GM12878 (cell line): Measurements from ENCODE around the gene WDR72. TPM values are rescaled to one million over a fixed set of nuclear protein-coding genes. Genes with fewer than 3 reads are reported as not detected.

ENCODE experiments used
- ATAC-seq: fragments of 200-7000 bp; cut with Tn5 transposase; 3 replicates; pipeline ENCODE4 v1.9.1; 2020; ENCODE audit warnings: mild to moderate bottlenecking, moderate library complexity
- BruUV-seq: library from RNA; stranded (reverse); fragments of 400-500 nt; replicated peaks from 2 replicates; lab custom pipeline; 2021; lab: Mats Ljungman, UMichigan
- CTCF ChIA-PET: fragments of 300-600 bp; sonication (Branson Sonifier 250); formaldehyde crosslinking; extraction: SDS; loops from one replicate; lab custom pipeline; 2021; ENCODE audit warnings: inconsistent platforms; lab: Yijun Ruan, JAX
- POLR2A ChIA-PET: fragments of 350-600 bp; formaldehyde crosslinking; extraction: SDS; loops from one replicate; lab custom pipeline; 2021; ENCODE audit warnings: inconsistent platforms; lab: Charles Lee
- RAD21 ChIA-PET: fragments of 300-600 bp; sonication (Branson Sonifier 250); formaldehyde crosslinking; loops from one replicate; lab custom pipeline; 2023; ENCODE audit warnings: antibody characterized with exemption; ENCODE audit not compliant: unreplicated experiment; lab: Charles Lee
- SMC1A ChIA-PET: fragments of 300-600 bp; sonication (Branson Sonifier 250); formaldehyde crosslinking; loops from one replicate; lab custom pipeline; 2023; ENCODE audit not compliant: unreplicated experiment, uncharacterized antibody; lab: Charles Lee
- DNase-seq: peaks from one replicate; pipeline ENCODE4 v3.0.0-alpha.2; 2011; ENCODE audit warnings: low read depth, low spot score
- FAIRE-seq: peaks from 3 replicates; lab custom pipeline; 2011; peaks lifted over from hg19 to GRCh38; lab: Jason Lieb, UNC
- H2AFZ ChIP-seq: 2 replicates; pipeline ENCODE4 v1.6.0; 2011; ENCODE audit warnings: low read depth, low read length, control low read depth; ENCODE audit not compliant: control insufficient read depth
- H3K27ac ChIP-seq: 2 replicates; pipeline ENCODE4 v1.5.1; 2011; ENCODE audit warnings: control low read depth; ENCODE audit not compliant: control insufficient read depth, insufficient read depth
- H3K27me3 ChIP-seq, 2 experiments: replicated peaks in 1 of 2; 2 replicates each; pipeline versions ENCODE4 v1.6.0 to v1.6.1; 2011; ENCODE audit warnings: low read length in 1 of 2; ENCODE audit not compliant: control insufficient read depth in 2 of 2, insufficient read depth in 2 of 2
- H3K36me3 ChIP-seq, 2 experiments: 2 replicates each; pipeline ENCODE4 v1.5.1; 2011; ENCODE audit warnings: low read length in 1 of 2; ENCODE audit not compliant: control insufficient read depth in 2 of 2, insufficient read depth in 2 of 2
- H3K4me1 ChIP-seq: 2 replicates; pipeline ENCODE4 v1.6.1; 2011; ENCODE audit warnings: mild to moderate bottlenecking, low read length, moderate library complexity, mixed read lengths; ENCODE audit not compliant: control insufficient read depth, insufficient read depth
- H3K4me2 ChIP-seq: 2 replicates; pipeline ENCODE4 v1.6.0; 2011; ENCODE audit warnings: control low read depth; ENCODE audit not compliant: control insufficient read depth, insufficient read depth
- H3K4me3 ChIP-seq: fragments of 200-600 bp; sonication (generic); 2 replicates; pipeline ENCODE4 v1.5.1; 2016
- H3K79me2 ChIP-seq: 2 replicates; pipeline ENCODE4 v1.6.0; 2011; ENCODE audit warnings: low read length; ENCODE audit not compliant: control insufficient read depth, insufficient read depth
- H3K9ac ChIP-seq: 2 replicates; pipeline ENCODE4 v1.8.0; 2011; ENCODE audit warnings: low read length, control low read depth, mixed read lengths; ENCODE audit not compliant: control insufficient read depth, insufficient read depth
- H3K9me3 ChIP-seq: replicated peaks from 3 replicates; pipeline ENCODE4 v1.5.1; 2011; ENCODE audit warnings: mild to moderate bottlenecking, low read length; ENCODE audit not compliant: control insufficient read depth, insufficient read depth
- H4K20me1 ChIP-seq: 2 replicates; pipeline ENCODE4 v1.6.0; 2011; ENCODE audit not compliant: control insufficient read depth, insufficient read depth
- FOS ChIP-seq: IDR thresholded peaks from 3 replicates; pipeline ENCODE4 v1.6.1; 2011; ENCODE audit warnings: borderline replicate concordance; ENCODE audit not compliant: insufficient read length; ENCODE audit errors: extremely low read depth
- FOXM1 ChIP-seq: IDR thresholded peaks from 2 replicates; pipeline ENCODE4 v1.6.1; 2012; ENCODE audit warnings: low read depth, mild to moderate bottlenecking, inconsistent platforms, low read length, moderate library complexity
- GATAD2B ChIP-seq: fragments of 450-650 bp; conservative IDR thresholded peaks from 2 replicates; pipeline ENCODE4 v1.6.1; 2017; ENCODE audit warnings: low read depth, mild to moderate bottlenecking, moderate library complexity
- HDAC6 ChIP-seq: fragments of 200-600 bp; sonication (generic); IDR thresholded peaks from one replicate; pipeline ENCODE4 v1.8.0; 2017; ENCODE audit warnings: antibody characterized with exemption; ENCODE audit not compliant: unreplicated experiment
- MTA3 ChIP-seq: IDR thresholded peaks from 2 replicates; pipeline ENCODE4 v1.6.1; 2012; ENCODE audit warnings: low read length, inconsistent platforms, borderline replicate concordance
- NFYB ChIP-seq: IDR thresholded peaks from 2 replicates; pipeline ENCODE4 v1.6.1; 2011; ENCODE audit warnings: low read depth, mild to moderate bottlenecking, low read length, improper control_type of control experiment, moderate library complexity; ENCODE audit not compliant: insufficient read depth
- NR2F1 ChIP-seq: fragments of 450-650 bp; conservative IDR thresholded peaks from 2 replicates; pipeline ENCODE4 v1.6.1; 2017; ENCODE audit warnings: mild to moderate bottlenecking
- WGBS: methylation state at CpG from one replicate; pipeline ENCODE4 v1.1.6; 2016; ENCODE audit warnings: low lambda C conversion rate; ENCODE audit not compliant: insufficient replicate concordance, insufficient coverage; ENCODE audit errors: missing lambda C conversion rate; 5-methylcytosine and 5-hydroxymethylcytosine counted together
- in situ Hi-C: fragments of 300-500 bp; cut with MboI; formaldehyde crosslinking; loops from 9 replicates; pipeline ENCODE4 v1.14.3; 2018; ENCODE audit warnings: mixed read lengths
- intact Hi-C: fragments of 100-400 bp; cut with micrococcal nuclease; formaldehyde crosslinking; loops from one replicate; pipeline ENCODE4 v1.14.2; 2022; ENCODE audit not compliant: unreplicated experiment
- polyA plus RNA-seq, 11 experiments: library from polyadenylated mRNA; depleted of rRNA in 4 of 11; unstranded in 6 of 11; stranded (reverse) in 5 of 11; fragments of >200 nt; fragmentation: Nextera tagmentation in 4 of 11; fragmentation: Illumina TruSeq in 1 of 11; extraction: Ambion mirVana in 4 of 11; extraction: Trizol in 1 of 11; gene quantifications; 1 replicate in 1 of 11; 2 replicates in 10 of 11; pipeline versions ENCODE4 v1.2.1 to v1.2.3, GENCODE V29; 2011 to 2016; ENCODE audit warnings: inconsistent platforms in 2 of 11, missing spikeins in 2 of 11, low read depth in 1 of 11
- total RNA-seq, 4 experiments: library from RNA; depleted of rRNA in 3 of 4; stranded (reverse); fragments of >200 nt in 3 of 4; fragmentation: Illumina TruSeq in 1 of 4; extraction: Trizol in 1 of 4; gene quantifications; 2 replicates each; pipeline versions ENCODE4 v1.2.1 to v1.2.3, GENCODE V29; 2013 to 2021
- TF ChIP-seq, protein P1 (sequence below): IDR thresholded peaks from 2 replicates; pipeline ENCODE4 v1.6.1; 2011; ENCODE audit warnings: borderline replicate concordance, low read depth, mild to moderate bottlenecking, moderate library complexity, low read length; ENCODE audit not compliant: insufficient read depth, poor library complexity, severe bottlenecking
- TF ChIP-seq, protein P2 (sequence below): fragments of 450-650 bp; IDR thresholded peaks from 2 replicates; pipeline ENCODE4 v1.6.1; 2017; ENCODE audit warnings: borderline replicate concordance
- TF ChIP-seq, protein P3 (sequence below): IDR thresholded peaks from 2 replicates; pipeline ENCODE4 v1.6.1; 2012; ENCODE audit warnings: improper control_type of control experiment, low read depth, low read length; ENCODE audit not compliant: insufficient replicate concordance
- TF ChIP-seq, protein P4 (sequence below): fragments of 450-650 bp; IDR thresholded peaks from 2 replicates; pipeline ENCODE4 v1.6.1; 2017; ENCODE audit warnings: antibody characterized with exemption, mild to moderate bottlenecking, moderate library complexity

WDR72 gene
- total and polyA plus RNA-seq, 10 of the 15 experiments (the other 5 are each of a cell fraction or from before 2014, with no cell fraction given) = 0.03 TPM; not detected in 9

DNA sequence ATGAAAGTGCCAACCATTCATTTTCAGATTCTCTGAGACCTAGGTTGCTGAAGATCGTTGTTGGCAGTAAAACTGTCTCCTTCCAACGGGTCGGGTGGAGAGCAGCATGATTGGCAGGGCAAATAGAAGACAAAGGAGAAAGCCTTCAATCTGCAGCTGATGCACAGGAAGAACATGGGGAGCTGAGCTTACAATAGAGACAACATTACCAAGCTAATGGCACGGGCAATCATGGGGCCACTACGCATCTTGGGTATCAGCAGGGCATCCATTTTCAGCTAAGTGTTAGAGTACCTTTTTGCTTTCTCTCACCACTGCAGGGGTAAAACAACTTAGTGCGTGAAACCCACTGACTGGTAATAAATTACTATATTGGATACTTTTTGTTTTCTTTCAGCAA is 114.8 kb downstream of the WDR72 start:
- in situ Hi-C loops = no loop called here

More for the DNA sequence above, 114.8 kb downstream of the WDR72 start:
- no peak for DNase-seq
- WGBS = 30% methylated on average over 6 of the region's 6 CpGs
- no peak overlapping the region for H3K4me3 ChIP-seq
- no peaks in the 10 kb centered on the region for H3K27me3 ChIP-seq
- no peak overlapping the region for H3K4me2 ChIP-seq
- SMC1A ChIA-PET = no interaction called here
- H4K20me1 ChIP-seq = no peaks in the 10 kb centered on the region
- RAD21 ChIA-PET = no interaction called here
- no peak for FAIRE-seq
- H2AFZ ChIP-seq = no peak overlapping the region
- ATAC-seq = no peak
- no peak overlapping the region for H3K9ac ChIP-seq
- no peak overlapping the region for H3K27ac ChIP-seq
- no peaks in the 10 kb centered on the region for H3K9me3 ChIP-seq
- no peaks in the 10 kb centered on the region for H3K36me3 ChIP-seq
- no peaks in the 10 kb centered on the region for H3K4me1 ChIP-seq
- no TSS peak for BruUV-seq
- intact Hi-C loops = no loop called here
- CTCF ChIA-PET = no interaction called here
- H3K79me2 ChIP-seq = no peaks in the 10 kb centered on the region
- POLR2A ChIA-PET = no interaction called here
- TF ChIP-seq, protein P1, sequence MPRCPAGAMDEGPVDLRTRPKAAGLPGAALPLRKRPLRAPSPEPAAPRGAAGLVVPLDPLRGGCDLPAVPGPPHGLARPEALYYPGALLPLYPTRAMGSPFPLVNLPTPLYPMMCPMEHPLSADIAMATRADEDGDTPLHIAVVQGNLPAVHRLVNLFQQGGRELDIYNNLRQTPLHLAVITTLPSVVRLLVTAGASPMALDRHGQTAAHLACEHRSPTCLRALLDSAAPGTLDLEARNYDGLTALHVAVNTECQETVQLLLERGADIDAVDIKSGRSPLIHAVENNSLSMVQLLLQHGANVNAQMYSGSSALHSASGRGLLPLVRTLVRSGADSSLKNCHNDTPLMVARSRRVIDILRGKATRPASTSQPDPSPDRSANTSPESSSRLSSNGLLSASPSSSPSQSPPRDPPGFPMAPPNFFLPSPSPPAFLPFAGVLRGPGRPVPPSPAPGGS = no peak
- no peak for TF ChIP-seq FOXM1
- TF ChIP-seq, protein P2, sequence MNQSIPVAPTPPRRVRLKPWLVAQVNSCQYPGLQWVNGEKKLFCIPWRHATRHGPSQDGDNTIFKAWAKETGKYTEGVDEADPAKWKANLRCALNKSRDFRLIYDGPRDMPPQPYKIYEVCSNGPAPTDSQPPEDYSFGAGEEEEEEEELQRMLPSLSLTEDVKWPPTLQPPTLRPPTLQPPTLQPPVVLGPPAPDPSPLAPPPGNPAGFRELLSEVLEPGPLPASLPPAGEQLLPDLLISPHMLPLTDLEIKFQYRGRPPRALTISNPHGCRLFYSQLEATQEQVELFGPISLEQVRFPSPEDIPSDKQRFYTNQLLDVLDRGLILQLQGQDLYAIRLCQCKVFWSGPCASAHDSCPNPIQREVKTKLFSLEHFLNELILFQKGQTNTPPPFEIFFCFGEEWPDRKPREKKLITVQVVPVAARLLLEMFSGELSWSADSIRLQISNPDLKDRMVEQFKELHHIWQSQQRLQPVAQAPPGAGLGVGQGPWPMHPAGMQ = no peak
- TF ChIP-seq MTA3 = no peak
- TF ChIP-seq FOS = no peak
- TF ChIP-seq, protein P3, sequence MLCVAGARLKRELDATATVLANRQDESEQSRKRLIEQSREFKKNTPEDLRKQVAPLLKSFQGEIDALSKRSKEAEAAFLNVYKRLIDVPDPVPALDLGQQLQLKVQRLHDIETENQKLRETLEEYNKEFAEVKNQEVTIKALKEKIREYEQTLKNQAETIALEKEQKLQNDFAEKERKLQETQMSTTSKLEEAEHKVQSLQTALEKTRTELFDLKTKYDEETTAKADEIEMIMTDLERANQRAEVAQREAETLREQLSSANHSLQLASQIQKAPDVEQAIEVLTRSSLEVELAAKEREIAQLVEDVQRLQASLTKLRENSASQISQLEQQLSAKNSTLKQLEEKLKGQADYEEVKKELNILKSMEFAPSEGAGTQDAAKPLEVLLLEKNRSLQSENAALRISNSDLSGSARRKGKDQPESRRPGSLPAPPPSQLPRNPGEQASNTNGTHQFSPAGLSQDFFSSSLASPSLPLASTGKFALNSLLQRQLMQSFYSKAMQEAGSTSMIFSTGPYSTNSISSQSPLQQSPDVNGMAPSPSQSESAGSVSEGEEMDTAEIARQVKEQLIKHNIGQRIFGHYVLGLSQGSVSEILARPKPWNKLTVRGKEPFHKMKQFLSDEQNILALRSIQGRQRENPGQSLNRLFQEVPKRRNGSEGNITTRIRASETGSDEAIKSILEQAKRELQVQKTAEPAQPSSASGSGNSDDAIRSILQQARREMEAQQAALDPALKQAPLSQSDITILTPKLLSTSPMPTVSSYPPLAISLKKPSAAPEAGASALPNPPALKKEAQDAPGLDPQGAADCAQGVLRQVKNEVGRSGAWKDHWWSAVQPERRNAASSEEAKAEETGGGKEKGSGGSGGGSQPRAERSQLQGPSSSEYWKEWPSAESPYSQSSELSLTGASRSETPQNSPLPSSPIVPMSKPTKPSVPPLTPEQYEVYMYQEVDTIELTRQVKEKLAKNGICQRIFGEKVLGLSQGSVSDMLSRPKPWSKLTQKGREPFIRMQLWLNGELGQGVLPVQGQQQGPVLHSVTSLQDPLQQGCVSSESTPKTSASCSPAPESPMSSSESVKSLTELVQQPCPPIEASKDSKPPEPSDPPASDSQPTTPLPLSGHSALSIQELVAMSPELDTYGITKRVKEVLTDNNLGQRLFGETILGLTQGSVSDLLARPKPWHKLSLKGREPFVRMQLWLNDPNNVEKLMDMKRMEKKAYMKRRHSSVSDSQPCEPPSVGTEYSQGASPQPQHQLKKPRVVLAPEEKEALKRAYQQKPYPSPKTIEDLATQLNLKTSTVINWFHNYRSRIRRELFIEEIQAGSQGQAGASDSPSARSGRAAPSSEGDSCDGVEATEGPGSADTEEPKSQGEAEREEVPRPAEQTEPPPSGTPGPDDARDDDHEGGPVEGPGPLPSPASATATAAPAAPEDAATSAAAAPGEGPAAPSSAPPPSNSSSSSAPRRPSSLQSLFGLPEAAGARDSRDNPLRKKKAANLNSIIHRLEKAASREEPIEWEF = no peak
- TF ChIP-seq HDAC6 = no peak
- TF ChIP-seq, protein P4, sequence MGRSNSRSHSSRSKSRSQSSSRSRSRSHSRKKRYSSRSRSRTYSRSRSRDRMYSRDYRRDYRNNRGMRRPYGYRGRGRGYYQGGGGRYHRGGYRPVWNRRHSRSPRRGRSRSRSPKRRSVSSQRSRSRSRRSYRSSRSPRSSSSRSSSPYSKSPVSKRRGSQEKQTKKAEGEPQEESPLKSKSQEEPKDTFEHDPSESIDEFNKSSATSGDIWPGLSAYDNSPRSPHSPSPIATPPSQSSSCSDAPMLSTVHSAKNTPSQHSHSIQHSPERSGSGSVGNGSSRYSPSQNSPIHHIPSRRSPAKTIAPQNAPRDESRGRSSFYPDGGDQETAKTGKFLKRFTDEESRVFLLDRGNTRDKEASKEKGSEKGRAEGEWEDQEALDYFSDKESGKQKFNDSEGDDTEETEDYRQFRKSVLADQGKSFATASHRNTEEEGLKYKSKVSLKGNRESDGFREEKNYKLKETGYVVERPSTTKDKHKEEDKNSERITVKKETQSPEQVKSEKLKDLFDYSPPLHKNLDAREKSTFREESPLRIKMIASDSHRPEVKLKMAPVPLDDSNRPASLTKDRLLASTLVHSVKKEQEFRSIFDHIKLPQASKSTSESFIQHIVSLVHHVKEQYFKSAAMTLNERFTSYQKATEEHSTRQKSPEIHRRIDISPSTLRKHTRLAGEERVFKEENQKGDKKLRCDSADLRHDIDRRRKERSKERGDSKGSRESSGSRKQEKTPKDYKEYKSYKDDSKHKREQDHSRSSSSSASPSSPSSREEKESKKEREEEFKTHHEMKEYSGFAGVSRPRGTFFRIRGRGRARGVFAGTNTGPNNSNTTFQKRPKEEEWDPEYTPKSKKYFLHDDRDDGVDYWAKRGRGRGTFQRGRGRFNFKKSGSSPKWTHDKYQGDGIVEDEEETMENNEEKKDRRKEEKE = no peak
- TF ChIP-seq NFYB = no peak
- TF ChIP-seq GATAD2B = no peak
- TF ChIP-seq NR2F1 = no peak
